GM18498 (cell line): ENCODE measurements around the gene SYTL4.
"Not testable (repeated sequence)": the region's sequence is repeated elsewhere in the genome, so short reads cannot be mapped to it uniquely, and the experiment has no call there.

Experiments
- ATAC-seq: cut with Tn5 transposase; IDR thresholded peaks from one replicate; pipeline ENCODE4 v1.9.1; 2021; ENCODE audit warnings: mild to moderate bottlenecking, moderate library complexity; ENCODE audit not compliant: unreplicated experiment

SYTL4 gene

DNA sequence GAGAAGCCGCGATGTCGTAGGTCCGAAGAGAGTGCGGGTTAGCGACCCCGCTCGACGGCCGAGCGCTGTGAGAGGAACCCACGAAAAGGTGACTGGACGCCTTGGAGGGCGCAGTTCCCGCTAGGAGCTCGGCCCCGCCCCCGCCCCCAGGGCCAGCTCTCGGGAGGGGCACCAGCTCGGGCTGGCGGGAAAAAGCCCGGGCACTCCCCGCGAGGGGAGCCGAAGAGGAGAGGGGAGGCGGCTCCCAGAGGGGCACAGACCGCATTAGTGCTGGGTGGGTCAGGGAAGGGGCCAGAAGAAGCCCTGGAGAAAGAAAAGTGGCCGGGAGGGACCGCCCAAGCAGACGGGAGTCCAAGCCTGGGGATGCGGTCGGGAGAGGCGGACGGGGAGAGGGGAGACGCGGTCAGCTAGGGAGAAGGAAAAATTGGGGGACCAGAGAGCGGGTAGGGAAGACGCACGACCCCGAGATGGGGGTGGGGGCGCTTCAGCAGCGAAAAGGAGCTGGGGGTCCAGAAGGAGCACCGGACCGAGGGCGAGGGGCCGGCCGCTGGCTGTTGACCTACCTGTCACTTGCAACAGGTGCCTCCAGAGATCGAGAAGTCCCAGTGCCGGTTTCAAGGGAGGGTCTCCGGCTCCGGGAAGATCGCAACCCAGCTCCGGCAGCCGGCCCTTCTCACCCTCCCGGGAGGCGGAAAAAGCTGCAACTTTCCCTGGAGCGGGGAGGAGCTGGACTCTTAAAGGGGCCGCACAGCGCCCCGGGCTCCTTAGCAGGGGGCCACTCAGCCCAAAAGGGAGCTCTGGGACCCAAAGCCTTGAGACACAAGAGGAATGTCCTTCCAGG is at the start of gene SYTL4:
TSS of gene SYTL4 (minus strand) at position 681 of the 841 bp plus-strand sequence. CDS start 30,084 bp downstream, outside the sequence.
- no peak for ATAC-seq

DNA sequence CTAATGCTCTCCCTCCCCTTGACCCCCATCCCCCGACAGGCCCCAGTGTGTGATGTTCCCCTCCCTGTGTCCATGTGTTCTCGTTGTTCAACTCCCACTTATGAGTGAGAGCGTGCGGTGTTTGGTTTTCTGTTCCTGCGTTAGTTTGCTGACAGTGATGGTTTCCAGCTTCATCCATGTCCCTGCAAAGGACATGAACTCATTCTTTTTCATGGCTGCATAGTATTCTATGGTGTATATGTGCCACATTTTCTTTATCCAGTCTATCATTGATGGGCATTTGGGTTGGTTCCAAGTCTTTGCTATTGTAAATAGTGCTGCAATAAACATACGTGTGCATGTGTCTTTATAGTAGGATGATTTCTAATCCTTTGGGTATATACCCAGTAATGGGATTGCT is 37.5 kb upstream of the SYTL4 start:
- ATAC-seq: not testable (repeated sequence)

DNA sequence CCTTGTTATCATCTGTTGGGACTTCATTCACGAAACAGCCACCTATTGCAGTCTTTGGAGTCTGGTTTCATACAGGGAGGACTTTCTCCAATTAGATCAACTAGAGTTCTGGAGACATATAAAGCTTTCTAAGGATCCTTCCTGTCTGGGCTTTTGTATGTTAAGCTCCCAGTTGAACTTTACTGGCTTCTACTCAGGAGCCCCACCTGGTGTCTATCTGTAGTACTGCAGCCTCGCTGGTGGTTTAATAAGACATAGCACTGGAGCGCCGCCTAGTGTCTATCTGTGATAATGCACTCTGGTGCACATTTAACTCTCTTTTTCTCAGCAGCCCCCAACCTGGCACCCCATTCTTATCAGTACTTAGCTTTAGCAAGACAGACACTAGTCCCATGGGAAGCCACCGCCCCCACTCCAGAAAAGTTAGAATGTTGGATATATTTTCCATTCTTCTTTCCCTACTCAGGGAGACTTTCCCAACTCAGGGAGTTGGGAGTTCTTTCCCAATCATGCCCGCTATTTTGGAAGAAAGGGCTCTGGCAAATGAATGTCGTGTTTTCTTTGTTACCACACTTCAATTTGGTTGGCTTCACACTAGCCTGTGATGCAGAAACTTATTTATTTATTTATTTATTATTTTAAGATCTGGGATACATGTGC is 36.9 kb upstream of the SYTL4 start:
- ATAC-seq: no peak

DNA sequence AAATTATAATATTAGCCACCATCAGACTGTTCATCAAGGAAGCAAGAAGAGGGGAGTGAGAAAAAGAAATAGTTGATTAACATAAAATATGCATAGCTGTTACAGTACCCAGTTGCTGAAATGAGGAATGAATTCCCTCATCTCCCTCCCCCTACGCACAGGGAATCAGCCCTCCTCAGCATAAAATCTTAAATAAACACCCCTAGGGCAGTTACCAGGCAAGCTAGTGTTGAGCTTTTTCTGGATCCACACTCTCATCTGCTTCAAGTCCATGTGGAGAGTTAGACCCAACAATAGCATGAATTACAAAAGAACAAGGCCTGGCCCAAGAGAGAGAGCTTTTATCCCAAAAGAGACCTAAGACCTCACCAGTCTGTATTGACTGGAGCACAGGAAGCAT is 19.0 kb upstream of the SYTL4 start:
- ATAC-seq: no peak

DNA sequence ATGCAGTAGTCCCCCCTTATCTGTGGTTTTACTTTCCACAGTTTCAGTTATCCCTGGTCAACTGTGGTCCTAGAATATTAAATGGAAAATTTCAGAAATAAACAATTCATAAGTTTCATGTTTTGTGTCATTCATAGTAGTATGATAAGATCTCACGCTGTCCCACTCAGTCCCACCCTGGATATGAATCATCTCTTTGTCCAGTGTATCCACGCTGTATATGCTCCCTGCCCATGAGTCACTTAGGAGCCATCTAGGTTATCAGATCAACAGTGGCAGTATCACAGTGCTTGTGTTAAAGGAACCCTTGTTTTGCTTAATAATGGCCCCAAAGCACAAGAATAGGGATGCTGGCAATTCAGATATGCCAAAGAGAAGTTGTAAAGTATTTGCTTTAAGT is 16.2 kb upstream of the SYTL4 start:
- ATAC-seq: no peak

DNA sequence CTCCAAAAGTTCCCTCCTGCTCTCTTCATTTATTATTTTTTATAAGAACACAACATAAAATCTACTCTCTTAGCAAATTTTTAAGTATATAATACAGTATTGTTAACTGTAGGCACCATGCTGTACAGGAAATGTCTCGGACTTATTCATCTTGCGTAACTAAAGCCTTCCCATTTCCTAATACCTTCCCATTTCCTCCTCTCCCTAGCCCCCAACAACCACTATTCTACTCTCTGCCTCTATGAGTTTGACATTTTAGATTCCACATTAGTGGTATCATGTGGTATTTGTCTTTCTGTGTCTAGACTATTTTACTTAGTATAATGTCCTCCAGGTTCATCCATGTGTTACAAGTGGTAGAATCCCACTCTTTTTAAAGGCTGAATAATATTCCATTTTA is 15.8 kb upstream of the SYTL4 start:
- no peak for ATAC-seq

DNA sequence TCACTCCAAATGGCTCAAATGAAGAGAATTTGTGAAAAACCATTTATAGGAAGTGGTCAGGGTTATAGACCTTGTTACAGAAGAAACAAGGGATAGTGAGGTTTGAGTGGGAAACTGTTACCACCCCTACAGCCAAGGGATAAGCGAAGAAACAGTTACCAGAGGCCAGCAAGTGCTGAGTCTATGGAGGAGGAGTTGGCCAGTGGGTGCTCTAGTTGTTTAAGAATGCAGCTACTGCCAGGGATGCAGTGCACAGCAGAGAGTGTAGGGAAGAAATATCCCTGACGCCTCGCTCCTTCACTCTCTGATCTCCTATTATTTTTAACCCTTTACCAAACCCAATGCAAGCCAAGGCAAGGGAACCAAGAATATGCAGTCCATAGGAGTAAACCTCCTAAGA is 15.2 kb upstream of the SYTL4 start:
- no peak for ATAC-seq

DNA sequence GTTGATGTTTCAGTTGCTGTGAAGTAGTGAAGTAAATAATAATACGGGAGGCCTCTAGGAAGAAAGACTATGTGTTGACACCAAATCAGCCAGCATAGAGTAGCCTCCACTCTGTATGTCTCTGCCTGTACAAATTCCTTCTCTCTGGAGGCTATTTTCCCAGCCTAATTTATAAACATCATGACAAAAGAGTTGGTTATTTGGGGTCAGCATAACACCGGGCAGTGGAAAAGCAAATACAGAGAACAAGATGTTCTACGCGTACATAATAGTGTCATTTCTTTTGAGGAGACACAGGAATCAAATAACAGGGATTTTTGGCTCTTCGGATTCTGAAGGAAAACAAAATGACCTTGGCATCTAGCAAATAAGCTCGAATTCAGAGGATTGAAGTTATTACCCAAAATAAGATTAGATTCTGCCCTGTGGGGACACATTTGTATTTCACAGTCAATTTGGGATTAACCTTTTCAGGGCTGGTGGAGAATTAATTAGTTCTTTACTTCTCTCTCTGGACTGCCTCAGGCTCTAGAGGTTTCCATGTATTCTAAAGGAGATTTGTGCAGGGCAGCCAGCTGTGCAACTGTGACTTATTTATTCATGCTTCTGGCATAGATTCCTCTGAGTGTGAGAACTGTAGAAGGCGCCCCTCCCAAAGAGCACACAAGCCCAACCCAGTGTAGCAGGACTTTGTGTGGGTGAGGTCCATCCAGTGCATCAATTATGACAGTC is 14.1 kb upstream of the SYTL4 start:
- no peak for ATAC-seq

DNA sequence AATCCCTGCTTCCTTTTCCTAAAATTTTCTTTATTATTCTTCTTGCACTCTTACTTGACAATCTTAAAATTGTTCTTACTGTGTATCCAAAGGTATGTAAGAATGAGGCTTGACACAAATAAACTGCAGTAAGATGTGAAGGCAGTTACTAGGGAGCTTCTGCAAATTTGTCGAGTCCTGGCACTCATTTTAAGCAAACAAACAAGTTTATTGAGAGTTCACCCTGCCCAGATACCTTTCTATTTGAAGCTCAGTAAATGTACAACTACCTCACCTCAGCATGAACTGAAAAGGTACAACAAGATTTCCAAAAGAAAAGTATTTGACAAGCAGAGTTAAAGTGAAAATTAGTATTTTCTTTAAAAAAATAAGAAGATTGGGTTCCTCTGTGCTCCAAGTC is 13.3 kb upstream of the SYTL4 start:
- no peak for ATAC-seq

DNA sequence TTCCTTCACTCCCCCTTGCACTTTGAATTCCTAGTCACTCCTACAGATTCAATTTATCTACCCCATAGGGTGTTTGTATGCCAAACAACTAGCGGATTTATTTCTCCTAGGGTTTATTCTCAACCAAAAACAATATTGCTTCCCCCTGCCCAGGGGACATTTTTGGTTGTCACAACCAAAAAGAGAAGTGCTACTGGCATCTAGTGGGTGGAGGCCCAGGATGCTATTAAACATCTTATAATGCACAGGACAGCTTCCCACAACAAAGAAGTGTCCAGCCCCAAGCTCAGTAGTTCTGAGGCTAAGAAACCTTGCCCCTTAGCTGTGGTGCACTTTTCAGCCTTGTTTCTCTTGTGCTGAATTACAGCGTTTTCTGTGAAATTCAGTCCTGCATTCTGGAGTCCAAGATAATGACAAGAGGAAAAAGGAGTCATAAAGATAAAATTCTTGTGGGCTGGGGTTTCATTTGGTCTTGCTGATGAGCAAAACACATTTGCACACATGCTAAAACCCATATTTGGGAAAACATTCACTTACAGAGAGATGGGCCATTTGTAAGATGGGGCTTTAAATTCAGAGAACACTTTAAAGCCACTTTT is 11.2 kb upstream of the SYTL4 start:
- ATAC-seq: no peak

DNA sequence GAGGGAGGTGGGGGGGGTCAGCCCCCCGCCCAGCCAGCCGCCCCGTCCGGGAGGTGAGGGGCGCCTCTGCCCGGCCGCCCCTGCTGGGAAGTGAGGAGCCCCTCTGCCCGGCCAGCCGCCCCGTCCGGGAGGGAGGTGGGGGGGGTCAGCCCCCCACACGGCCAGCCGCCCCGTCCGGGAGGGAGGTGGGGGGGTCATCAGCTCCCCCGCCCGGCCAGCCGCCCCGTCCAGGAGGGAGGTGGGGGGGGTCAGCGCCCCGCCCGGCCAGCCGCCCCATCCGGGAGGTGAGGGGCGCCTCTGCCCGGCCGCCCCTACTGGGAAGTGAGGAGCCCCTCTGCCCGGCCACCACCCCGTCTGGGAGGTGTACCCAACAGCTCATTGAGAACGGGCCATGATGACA is 7.9 kb downstream of the SYTL4 start:
- ATAC-seq: not testable (repeated sequence)

DNA sequence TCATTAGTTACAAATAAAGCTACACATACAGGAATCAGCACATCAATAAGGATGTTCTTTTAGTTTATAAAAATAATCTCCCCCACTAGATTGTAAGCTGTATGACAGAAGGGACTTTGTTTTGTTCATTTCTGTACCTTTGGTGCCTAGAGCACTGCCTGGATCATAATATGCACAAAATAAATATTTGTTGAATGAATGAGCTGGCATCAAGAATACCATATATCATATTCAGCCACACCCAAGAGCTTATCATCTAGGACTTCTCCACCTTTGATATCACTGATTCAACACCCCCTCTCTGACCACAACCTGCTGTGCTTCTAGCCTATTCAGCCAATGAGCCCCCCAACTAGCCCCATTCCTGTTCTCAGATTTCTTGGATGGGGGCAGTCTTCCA is 10.6 kb downstream of the SYTL4 start:
- no peak for ATAC-seq

DNA sequence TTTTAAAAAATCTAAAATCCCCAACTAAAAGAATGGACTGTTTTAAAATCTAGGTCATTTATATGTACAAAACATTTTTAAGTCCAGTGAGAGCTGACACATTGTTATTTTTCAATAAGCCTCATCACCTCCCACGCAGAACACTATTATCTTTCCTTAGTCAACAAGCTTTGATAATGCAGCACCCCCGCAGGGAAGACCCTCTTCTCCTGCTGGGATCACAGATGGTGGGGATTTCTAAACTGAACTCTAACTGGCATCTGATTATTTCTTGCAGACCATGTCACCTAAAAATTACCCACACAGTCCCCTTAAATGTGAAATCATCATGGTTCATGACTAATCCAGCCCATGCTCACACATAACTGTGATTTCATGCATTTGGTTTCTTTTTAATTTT is 11.6 kb downstream of the SYTL4 start:
- no peak for ATAC-seq

DNA sequence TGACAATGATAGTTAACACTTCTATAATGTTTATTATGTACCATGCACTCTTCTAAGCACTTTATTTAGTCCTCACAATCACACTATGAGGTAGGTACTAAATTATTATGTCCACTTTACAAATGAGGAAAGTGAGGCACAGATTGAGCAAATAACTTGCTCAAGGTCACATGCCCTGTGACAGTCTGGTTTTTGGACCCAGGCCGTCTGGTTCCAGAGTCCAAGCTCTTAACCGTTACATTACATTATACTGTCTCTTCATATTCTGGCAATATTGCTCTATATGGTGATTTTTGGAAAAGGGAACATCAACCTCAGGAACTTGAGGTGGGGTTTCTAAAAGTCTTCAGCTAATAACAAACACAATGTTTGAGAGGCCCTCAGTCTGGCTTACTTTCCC is 12.8 kb downstream of the SYTL4 start:
- ATAC-seq: no peak

DNA sequence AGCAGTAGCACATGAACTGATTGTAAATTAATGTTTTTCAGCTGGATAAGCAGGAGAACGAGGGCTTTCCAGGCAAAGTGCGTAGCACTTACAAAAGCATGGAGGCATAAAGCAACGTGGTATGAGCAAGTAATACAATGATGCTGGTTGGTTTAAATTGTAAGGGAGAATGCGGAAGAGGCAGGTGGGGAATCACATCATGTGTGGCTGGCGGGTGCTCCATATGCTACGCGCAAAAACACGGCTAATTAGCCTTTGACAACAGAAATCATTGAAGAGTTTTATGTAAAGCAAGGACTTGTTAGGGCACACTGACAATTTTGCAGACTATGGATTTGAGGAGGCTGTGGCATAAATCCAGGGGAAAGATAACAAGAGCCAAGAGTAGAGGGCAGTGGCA is 14.6 kb downstream of the SYTL4 start:
- no peak for ATAC-seq

DNA sequence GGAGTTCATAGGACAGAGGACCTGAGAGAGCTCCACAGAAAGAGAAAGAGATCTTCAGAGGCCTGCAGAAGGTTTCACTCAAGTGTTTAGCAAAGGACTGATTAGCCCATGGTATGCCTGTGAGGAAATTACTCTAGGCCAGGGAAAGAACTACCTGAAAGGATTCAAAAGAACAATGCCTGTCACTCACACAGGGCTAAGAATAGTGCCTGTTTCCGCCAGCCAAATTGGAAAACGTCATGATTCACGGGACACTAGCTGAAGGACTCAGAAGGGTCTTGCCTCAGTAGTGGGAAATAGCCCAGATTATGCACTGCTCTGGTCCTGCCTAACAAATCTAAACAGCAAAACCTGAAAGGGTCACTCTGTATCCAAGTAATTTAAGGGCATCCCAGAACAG is 21.1 kb downstream of the SYTL4 start:
- no peak for ATAC-seq

DNA sequence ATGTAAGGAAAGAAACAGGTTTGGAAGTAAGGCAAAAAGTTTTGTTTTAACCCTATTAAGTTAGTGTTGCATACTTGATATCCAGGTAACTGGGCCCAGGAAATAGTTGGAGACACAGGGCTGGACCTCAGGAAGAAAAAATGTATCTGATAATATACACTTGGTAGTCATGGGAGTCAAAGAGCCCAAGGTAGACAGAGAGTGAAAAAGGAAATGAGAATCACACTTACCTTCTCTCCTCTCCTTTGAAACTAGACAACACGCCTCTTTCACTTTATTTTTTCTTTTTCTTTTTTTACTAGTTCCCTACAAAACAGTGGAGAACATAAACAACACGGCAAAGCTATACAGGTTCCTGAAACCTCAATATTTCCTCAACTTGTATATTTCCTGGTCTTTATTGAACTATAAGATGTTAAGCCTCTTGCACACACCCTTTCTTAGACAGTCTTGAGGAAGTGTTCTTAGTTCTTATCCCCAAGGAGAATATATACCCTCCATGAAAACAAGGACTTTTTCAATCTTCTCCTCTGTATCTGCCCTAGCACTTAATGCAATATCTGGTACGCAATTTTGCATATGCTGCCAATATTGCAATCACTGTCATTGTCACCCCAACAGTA is 27.2 kb downstream of the SYTL4 start:
- no peak for ATAC-seq

DNA sequence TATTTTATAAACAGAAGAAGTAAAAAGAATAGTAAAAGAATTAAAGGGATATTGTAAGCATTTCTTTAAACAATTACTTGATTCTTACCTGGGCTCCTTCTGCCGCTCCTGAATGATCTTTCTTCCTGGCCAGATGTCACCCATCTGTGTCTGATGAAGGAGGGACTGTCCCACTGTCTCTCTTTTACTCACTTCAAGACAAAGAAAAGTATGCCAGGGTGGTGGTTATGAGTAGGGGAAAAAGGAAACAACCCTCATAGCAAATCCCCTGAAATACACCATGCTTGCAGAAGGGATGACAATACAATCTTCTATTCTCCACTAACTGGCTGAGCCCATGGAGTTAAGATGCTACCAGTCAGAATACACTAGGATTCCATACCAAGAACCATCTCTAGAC is 31.1 kb downstream of the SYTL4 start:
- ATAC-seq: no peak

DNA sequence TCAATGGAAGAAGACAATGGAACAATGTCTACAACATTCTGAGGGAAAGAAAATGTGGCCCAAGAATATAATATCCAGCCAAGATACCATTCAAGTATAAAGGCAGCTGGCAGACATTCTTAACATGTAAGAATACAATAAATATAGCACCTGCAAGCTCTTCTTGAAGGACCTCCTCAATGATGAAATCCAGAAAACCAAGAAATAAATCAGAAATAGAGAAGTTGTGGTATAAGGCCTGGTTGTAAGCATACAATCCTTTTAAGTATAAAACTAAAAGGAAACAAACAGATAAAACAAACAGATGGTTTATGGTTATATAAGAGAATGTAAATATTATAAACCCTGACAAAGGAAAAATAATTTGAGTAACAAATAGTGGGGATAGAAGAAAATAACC is 33.4 kb downstream of the SYTL4 start:
- no peak for ATAC-seq

DNA sequence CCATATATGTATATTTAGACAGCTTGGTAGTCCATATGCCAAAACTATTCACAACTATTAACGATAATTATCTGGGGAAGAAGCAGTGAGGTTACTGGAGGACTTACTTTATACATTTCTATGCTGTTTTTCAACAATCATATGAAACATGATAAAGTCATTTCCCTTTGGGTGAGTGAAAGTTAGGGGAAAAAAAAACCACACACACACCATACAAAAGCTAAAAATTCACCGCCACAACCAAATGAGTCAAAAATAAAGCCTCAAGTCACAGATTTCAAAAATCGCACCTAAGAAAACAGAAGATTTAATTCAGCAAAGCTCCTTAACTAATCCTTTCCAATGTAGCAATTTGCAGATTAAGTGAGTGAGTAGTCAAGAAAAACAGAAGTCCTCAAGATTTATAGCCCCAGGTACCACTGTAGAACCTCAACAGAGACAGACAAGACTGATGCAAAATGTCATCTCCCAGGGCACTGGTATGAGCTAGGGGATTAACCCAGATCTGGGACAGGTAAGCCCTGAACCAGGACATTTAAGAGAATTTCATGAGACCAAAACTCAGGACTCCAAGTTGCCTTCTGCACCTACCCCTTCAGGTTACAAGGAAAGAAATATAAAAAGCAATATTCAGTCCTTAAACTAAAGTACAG is 35.1 kb downstream of the SYTL4 start:
- no peak for ATAC-seq
